ENCODE data around the gene BICD2. TPM values are rescaled to one million over a fixed set of nuclear protein-coding genes. Genes with fewer than 3 reads are reported as not detected.

The BICD2 gene
- total and polyA plus RNA-seq, 4 donors, result 2.5 to 16.0 (median 11.2) TPM

DNA sequence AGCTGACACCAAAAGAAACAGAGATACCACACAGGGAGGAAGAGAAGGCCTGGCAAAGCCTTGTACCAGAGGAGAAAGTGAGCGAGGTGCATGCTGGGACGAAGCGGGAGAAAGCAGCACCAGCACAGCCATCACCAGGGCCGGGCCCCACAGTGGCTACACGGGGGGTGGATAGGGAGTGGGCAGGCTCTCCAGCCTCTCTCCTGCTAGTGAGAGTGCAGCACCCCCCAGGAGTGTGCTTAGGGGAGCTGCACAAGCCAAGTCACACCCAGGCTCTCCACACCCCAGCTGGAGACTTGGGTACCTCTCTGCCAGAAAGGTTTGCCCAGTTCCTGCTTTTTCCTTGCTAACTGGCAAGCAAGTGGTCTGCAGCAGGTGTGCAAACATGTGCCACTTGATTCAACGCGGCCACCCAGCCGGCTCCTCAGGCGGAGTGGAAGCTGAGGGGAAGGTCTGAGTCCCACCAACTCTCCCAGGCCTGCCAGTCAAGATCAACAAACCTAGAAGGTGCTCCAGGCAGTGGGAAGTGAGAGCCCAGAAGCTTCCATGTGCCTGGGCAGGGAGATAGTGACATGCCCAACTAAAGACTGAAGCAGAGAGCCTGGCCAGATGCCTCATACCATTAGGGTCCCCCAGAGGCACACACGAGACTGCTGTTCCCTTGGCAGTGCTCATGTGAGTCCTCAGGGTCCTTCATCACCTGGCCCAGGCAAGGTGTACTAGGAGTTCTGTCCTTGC, 39.9 kb downstream of the BICD2 start:
- Histone ChIP-seq H3K27me3 (ENCODE audit: control insufficient read depth in 4 of 4, insufficient read depth in 4 of 4, low read length in 3 of 4) (no peaks in the 10 kb centered on the region), H3K9me3 (ENCODE audit: control insufficient read depth in 4 of 4, low read length in 3 of 4) (no peaks in the 10 kb centered on the region), H3K9ac (ENCODE audit: low read depth in 1 of 2, low read length in 2 of 2) (no peak overlapping the region), H3K4me1 (ENCODE audit: control insufficient read depth in 4 of 4, insufficient read depth in 4 of 4, low read length in 3 of 4) (peaks cover 0 to 6% (median 1%) of the 10 kb centered on the region in 4 donors), H3K4me3 (ENCODE audit: low read depth in 1 of 3, low read length in 3 of 3) (no peak overlapping the region), H3K36me3 (ENCODE audit: control insufficient read depth in 4 of 4, insufficient read depth in 3 of 4, low read depth in 1 of 4, low read length in 3 of 4) (peaks cover 3 to 35% (median 13%) of the 10 kb centered on the region in 4 donors), H3K27ac (ENCODE audit: low read depth in 1 of 2, low read length in 2 of 2) (no peak overlapping the region)
- WGBS, result 96% methylated on average over 10 of the region's 10 CpGs
- DNase-seq (ENCODE audit: low spot score), result no peak
- TF ChIP-seq, protein P1, sequence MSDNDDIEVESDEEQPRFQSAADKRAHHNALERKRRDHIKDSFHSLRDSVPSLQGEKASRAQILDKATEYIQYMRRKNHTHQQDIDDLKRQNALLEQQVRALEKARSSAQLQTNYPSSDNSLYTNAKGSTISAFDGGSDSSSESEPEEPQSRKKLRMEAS (IDR thresholded peaks at IDR 0.05), result no peak
- TF ChIP-seq HNF4A (conservative IDR thresholded peaks at IDR 0.05), result no peak
- no peak for TF ChIP-seq YY1 (IDR thresholded peaks at IDR 0.05)
- TF ChIP-seq SP1 (IDR thresholded peaks at IDR 0.05), result no peak
- TF ChIP-seq, protein P2, sequence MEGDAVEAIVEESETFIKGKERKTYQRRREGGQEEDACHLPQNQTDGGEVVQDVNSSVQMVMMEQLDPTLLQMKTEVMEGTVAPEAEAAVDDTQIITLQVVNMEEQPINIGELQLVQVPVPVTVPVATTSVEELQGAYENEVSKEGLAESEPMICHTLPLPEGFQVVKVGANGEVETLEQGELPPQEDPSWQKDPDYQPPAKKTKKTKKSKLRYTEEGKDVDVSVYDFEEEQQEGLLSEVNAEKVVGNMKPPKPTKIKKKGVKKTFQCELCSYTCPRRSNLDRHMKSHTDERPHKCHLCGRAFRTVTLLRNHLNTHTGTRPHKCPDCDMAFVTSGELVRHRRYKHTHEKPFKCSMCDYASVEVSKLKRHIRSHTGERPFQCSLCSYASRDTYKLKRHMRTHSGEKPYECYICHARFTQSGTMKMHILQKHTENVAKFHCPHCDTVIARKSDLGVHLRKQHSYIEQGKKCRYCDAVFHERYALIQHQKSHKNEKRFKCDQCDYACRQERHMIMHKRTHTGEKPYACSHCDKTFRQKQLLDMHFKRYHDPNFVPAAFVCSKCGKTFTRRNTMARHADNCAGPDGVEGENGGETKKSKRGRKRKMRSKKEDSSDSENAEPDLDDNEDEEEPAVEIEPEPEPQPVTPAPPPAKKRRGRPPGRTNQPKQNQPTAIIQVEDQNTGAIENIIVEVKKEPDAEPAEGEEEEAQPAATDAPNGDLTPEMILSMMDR (IDR thresholded peaks at IDR 0.05; ENCODE audit: low read depth, low read length, missing input control), result no peak
- TF ChIP-seq, protein P3, sequence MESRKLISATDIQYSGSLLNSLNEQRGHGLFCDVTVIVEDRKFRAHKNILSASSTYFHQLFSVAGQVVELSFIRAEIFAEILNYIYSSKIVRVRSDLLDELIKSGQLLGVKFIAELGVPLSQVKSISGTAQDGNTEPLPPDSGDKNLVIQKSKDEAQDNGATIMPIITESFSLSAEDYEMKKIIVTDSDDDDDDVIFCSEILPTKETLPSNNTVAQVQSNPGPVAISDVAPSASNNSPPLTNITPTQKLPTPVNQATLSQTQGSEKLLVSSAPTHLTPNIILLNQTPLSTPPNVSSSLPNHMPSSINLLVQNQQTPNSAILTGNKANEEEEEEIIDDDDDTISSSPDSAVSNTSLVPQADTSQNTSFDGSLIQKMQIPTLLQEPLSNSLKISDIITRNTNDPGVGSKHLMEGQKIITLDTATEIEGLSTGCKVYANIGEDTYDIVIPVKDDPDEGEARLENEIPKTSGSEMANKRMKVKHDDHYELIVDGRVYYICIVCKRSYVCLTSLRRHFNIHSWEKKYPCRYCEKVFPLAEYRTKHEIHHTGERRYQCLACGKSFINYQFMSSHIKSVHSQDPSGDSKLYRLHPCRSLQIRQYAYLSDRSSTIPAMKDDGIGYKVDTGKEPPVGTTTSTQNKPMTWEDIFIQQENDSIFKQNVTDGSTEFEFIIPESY (IDR thresholded peaks at IDR 0.05), result no peak
- TF ChIP-seq, protein P4, sequence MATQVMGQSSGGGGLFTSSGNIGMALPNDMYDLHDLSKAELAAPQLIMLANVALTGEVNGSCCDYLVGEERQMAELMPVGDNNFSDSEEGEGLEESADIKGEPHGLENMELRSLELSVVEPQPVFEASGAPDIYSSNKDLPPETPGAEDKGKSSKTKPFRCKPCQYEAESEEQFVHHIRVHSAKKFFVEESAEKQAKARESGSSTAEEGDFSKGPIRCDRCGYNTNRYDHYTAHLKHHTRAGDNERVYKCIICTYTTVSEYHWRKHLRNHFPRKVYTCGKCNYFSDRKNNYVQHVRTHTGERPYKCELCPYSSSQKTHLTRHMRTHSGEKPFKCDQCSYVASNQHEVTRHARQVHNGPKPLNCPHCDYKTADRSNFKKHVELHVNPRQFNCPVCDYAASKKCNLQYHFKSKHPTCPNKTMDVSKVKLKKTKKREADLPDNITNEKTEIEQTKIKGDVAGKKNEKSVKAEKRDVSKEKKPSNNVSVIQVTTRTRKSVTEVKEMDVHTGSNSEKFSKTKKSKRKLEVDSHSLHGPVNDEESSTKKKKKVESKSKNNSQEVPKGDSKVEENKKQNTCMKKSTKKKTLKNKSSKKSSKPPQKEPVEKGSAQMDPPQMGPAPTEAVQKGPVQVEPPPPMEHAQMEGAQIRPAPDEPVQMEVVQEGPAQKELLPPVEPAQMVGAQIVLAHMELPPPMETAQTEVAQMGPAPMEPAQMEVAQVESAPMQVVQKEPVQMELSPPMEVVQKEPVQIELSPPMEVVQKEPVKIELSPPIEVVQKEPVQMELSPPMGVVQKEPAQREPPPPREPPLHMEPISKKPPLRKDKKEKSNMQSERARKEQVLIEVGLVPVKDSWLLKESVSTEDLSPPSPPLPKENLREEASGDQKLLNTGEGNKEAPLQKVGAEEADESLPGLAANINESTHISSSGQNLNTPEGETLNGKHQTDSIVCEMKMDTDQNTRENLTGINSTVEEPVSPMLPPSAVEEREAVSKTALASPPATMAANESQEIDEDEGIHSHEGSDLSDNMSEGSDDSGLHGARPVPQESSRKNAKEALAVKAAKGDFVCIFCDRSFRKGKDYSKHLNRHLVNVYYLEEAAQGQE (IDR thresholded peaks at IDR 0.05), result no peak
- TF ChIP-seq TAF1 (conservative IDR thresholded peaks at IDR 0.05), result no peak
- no peak for TF ChIP-seq GABPA (IDR thresholded peaks at IDR 0.05 in 1 of 2, conservative IDR thresholded peaks at IDR 0.05 in 1 of 2)
- TF ChIP-seq, protein P5, sequence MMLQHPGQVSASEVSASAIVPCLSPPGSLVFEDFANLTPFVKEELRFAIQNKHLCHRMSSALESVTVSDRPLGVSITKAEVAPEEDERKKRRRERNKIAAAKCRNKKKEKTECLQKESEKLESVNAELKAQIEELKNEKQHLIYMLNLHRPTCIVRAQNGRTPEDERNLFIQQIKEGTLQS (IDR thresholded peaks at IDR 0.05), result no peak
- no peak for TF ChIP-seq HNF4G (IDR thresholded peaks at IDR 0.05)
- no peak for TF ChIP-seq RXRA (IDR thresholded peaks at IDR 0.05)
- TF ChIP-seq FOXA2 (IDR thresholded peaks at IDR 0.05), result no peak
